Endodermal cell (in vitro differentiated cells): ENCODE data around the gene GRID2IP. TPM values are rescaled to one million over a fixed set of nuclear protein-coding genes. Genes with fewer than 3 reads are reported as not detected.

ENCODE experiments used
- DNase-seq: peaks from one replicate; pipeline ENCODE4 v3.0.0-alpha.2; 2017
- H3K27ac ChIP-seq: 2 replicates; pipeline ENCODE4 v1.5.1; 2013; ENCODE audit warnings: mild to moderate bottlenecking, low read depth, low read length, moderate library complexity
- H3K27me3 ChIP-seq: 2 replicates; pipeline ENCODE4 v1.6.1; 2013; ENCODE audit warnings: mild to moderate bottlenecking, low read length, moderate library complexity; ENCODE audit not compliant: insufficient read depth, control insufficient read depth, poor library complexity, severe bottlenecking
- H3K36me3 ChIP-seq: 2 replicates; pipeline ENCODE4 v1.7.0; 2013; ENCODE audit warnings: mild to moderate bottlenecking, low read length, moderate library complexity; ENCODE audit not compliant: control insufficient read depth, insufficient read depth
- H3K4me1 ChIP-seq: one replicate; pipeline ENCODE4 v1.7.0; 2013; ENCODE audit warnings: low read length; ENCODE audit not compliant: control insufficient read depth, insufficient read depth
- H3K4me3 ChIP-seq: 2 replicates; pipeline ENCODE4 v1.5.1; 2013; ENCODE audit warnings: mild to moderate bottlenecking, low read length, moderate library complexity
- H3K9ac ChIP-seq: 2 replicates; pipeline ENCODE4 v1.6.1; 2013; ENCODE audit warnings: mild to moderate bottlenecking, low read length, moderate library complexity; ENCODE audit not compliant: poor library complexity, severe bottlenecking; ENCODE audit errors: extremely low read depth
- H3K9me3 ChIP-seq: 2 replicates; pipeline ENCODE4 v1.6.1; 2013; ENCODE audit warnings: mild to moderate bottlenecking, low read length, moderate library complexity; ENCODE audit not compliant: control insufficient read depth
- H3K27ac Mint-ChIP-seq: 2 replicates; pipeline ENCODE4 v1.8.0; 2020; ENCODE audit warnings: mixed read lengths
- H3K27me3 Mint-ChIP-seq: 2 replicates; pipeline ENCODE4 v1.8.0; 2021; ENCODE audit warnings: mild to moderate bottlenecking, mixed read lengths; ENCODE audit not compliant: insufficient read depth
- H3K36me3 Mint-ChIP-seq: 2 replicates; pipeline ENCODE4 v1.8.0; 2020; ENCODE audit warnings: low read depth, mixed read lengths
- H3K4me1 Mint-ChIP-seq: 2 replicates; pipeline ENCODE4 v1.8.0; 2020; ENCODE audit warnings: mixed read lengths
- H3K4me3 Mint-ChIP-seq: 2 replicates; pipeline ENCODE4 v1.8.0; 2020; ENCODE audit warnings: mild to moderate bottlenecking, moderate library complexity, mixed read lengths
- H3K9me3 Mint-ChIP-seq: 2 replicates; pipeline ENCODE4 v1.8.0; 2020; ENCODE audit warnings: mild to moderate bottlenecking, mixed read lengths
- CTCF ChIP-seq: fragments of 200-600 bp; sonication (generic); conservative IDR thresholded peaks from 2 replicates; pipeline ENCODE4 v1.5.0; 2021; ENCODE audit warnings: antibody characterized with exemption, mild to moderate bottlenecking
- WGBS, 2 experiments: methylation state at CpG; one replicate each; pipeline versions ENCODE4 v1.1.5 to v1.1.7; 2013; ENCODE audit warnings: missing lambda C conversion rate in 2 of 2, mixed read lengths in 1 of 2; ENCODE audit not compliant: insufficient coverage in 1 of 2, insufficient read length in 1 of 2; 5-methylcytosine and 5-hydroxymethylcytosine counted together
- total RNA-seq, 2 donors: library from RNA; stranded (reverse); fragmentation: NEBNext Ultra II Directional in 1 of 2; extraction: Animal tissue kit (Norgen Biotek cat#: 25700) in 1 of 2; gene quantifications; 2 replicates in 1 of 2; 3 replicates in 1 of 2; pipeline ENCODE4 v1.2.1, GENCODE V29; 2021

Gene GRID2IP
- total RNA-seq, 2 donors from 2014 or later: 2.4 to 4.9 TPM

- Mint-ChIP-seq H3K4me1 (no peaks in the 10 kb centered on the region), H3K4me3 (no peak overlapping the region), H3K36me3 (no peaks in the 10 kb centered on the region), H3K27me3 (peaks cover 6% of the 10 kb centered on the region), H3K9me3 (peaks cover 6% of the 10 kb centered on the region), H3K27ac (no peak overlapping the region)
- no peaks in the 10 kb centered on the region for H3K36me3 ChIP-seq
- DNase-seq: no peak
- H3K27ac ChIP-seq: no peak overlapping the region
- WGBS, 2 experiments: 91 to 100% methylated on average over 4 to 10 of the region's 10 CpGs
- no peaks in the 10 kb centered on the region for H3K4me1 ChIP-seq
- H3K9ac ChIP-seq: no peak overlapping the region
- H3K4me3 ChIP-seq: no peak overlapping the region
- H3K9me3 ChIP-seq: peaks cover 6% of the 10 kb centered on the region
- no peak for TF ChIP-seq CTCF
- no peaks in the 10 kb centered on the region for H3K27me3 ChIP-seq
These were observed 60.1 kb downstream of the GRID2IP start for GRCh38 chr7:6491194-6491593.

- no peaks in the 10 kb centered on the region for H3K4me1 ChIP-seq
- peaks cover 6% of the 10 kb centered on the region for H3K27me3 Mint-ChIP-seq
- no peak overlapping the region for H3K4me3 Mint-ChIP-seq
- no peak for DNase-seq
- peaks cover 6% of the 10 kb centered on the region for H3K9me3 Mint-ChIP-seq
- 18 to 50% methylated on average over 1 of the region's 1 CpG for WGBS, 2 experiments
- H3K27me3 ChIP-seq: no peaks in the 10 kb centered on the region
- TF ChIP-seq CTCF: peak; percentile 34
- H3K27ac Mint-ChIP-seq: no peak overlapping the region
- H3K36me3 ChIP-seq: no peaks in the 10 kb centered on the region
- no peaks in the 10 kb centered on the region for H3K4me1 Mint-ChIP-seq
- H3K36me3 Mint-ChIP-seq: no peaks in the 10 kb centered on the region
- H3K27ac ChIP-seq: no peak overlapping the region
- H3K4me3 ChIP-seq: no peak overlapping the region
- H3K9me3 ChIP-seq: peaks cover 6% of the 10 kb centered on the region
- H3K9ac ChIP-seq: no peak overlapping the region
These were observed 61.6 kb downstream of the GRID2IP start for GRCh38 chr7:6489612-6490011.

- H3K9me3 ChIP-seq: peaks cover 6% of the 10 kb centered on the region
- DNase-seq: no peak
- WGBS, 2 experiments: 92 to 93% methylated on average over 2 to 4 of the region's 4 CpGs
- no peak overlapping the region for H3K27ac Mint-ChIP-seq
- H3K9ac ChIP-seq: no peak overlapping the region
- no peak overlapping the region for H3K4me3 Mint-ChIP-seq
- no peak overlapping the region for H3K27ac ChIP-seq
- H3K4me1 ChIP-seq: no peaks in the 10 kb centered on the region
- peaks cover 2% of the 10 kb centered on the region for H3K27me3 Mint-ChIP-seq
- H3K9me3 Mint-ChIP-seq: peaks cover 6% of the 10 kb centered on the region
- no peaks in the 10 kb centered on the region for H3K27me3 ChIP-seq
- H3K4me3 ChIP-seq: no peak overlapping the region
- TF ChIP-seq CTCF: no peak
- H3K36me3 Mint-ChIP-seq: no peaks in the 10 kb centered on the region
- H3K36me3 ChIP-seq: peaks cover 3% of the 10 kb centered on the region
- H3K4me1 Mint-ChIP-seq: peaks cover 2% of the 10 kb centered on the region
These were observed 64.1 kb downstream of the GRID2IP start for GRCh38 chr7:6487184-6487545.
